ENCODE measurements around the gene OR4D11. TPM values are rescaled to one million over a fixed set of nuclear protein-coding genes. Genes with fewer than 3 reads are reported as not detected.
A peak's percentile ranks its signal among the peaks of the same experiment; 100 is the strongest.
"Not testable (repeated sequence)": the region's sequence is repeated elsewhere in the genome, so short reads cannot be mapped to it uniquely, and the experiment has no call there.

The OR4D11 gene
- total RNA-seq, 5 donors from 2014 or later (not counting 1 experiment from before 2014, with no cell fraction given), result not detected

DNA sequence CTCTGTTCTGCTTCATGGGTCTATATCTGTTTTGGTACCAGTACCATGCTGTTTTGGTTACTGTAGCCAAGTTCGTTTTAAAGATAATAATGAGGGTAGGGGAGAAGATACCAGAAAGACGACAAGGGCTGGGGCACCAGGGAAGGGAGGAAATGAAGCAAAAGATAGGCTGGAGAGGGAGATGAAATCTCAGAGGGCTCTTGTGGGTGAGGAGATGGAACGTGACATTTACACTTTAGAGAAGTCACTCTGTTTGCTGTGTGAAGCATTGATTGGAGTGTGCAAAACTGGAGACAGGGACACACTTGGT, 41.4 kb downstream of the OR4D11 start:
- Mint-ChIP-seq H3K27me3 (no peaks in the 10 kb centered on the region), H3K4me1 (peaks cover 0 to 10% (median 7%) of the 10 kb centered on the region in 3 donors), H3K36me3 (no peaks in the 10 kb centered on the region), H3K4me3 (no peak overlapping the region), H3K27ac (no peak overlapping the region), H3K9me3 (no peaks in the 10 kb centered on the region)
- Histone ChIP-seq H3K36me3 (ENCODE audit: control insufficient read depth in 2 of 2, extremely low read depth in 1 of 2, insufficient read depth in 1 of 2, low read length in 1 of 2) (no peaks in the 10 kb centered on the region), H3K4me1 (ENCODE audit: control insufficient read depth in 1 of 2, extremely low read depth in 1 of 2, insufficient read depth in 2 of 2, low read length in 2 of 2) (peaks cover 0 to 1% of the 10 kb centered on the region in 2 experiments), H3K27me3 (replicated peaks in 1 of 2; ENCODE audit: control insufficient read depth in 2 of 2, extremely low read depth in 1 of 2, insufficient read depth in 2 of 2, low read length in 1 of 2) (peaks cover 0 to 3% of the 10 kb centered on the region in 2 experiments), H3K27ac (ENCODE audit: low read length) (no peak overlapping the region), H3K4me3 (ENCODE audit: control insufficient read depth in 1 of 2, extremely low read depth in 1 of 2, low read length in 1 of 2) (no peak overlapping the region), H3K9me3 (no peaks in the 10 kb centered on the region)
- ChIA-PET CTCF (no interaction called here), POLR2A (no interaction called here)
- no peak for ATAC-seq (replicated peaks in 1 of 4)
- 80% methylated on average over 3 of the region's 3 CpGs for WGBS (ENCODE audit: insufficient coverage)
- DNase-seq, result no peak

DNA sequence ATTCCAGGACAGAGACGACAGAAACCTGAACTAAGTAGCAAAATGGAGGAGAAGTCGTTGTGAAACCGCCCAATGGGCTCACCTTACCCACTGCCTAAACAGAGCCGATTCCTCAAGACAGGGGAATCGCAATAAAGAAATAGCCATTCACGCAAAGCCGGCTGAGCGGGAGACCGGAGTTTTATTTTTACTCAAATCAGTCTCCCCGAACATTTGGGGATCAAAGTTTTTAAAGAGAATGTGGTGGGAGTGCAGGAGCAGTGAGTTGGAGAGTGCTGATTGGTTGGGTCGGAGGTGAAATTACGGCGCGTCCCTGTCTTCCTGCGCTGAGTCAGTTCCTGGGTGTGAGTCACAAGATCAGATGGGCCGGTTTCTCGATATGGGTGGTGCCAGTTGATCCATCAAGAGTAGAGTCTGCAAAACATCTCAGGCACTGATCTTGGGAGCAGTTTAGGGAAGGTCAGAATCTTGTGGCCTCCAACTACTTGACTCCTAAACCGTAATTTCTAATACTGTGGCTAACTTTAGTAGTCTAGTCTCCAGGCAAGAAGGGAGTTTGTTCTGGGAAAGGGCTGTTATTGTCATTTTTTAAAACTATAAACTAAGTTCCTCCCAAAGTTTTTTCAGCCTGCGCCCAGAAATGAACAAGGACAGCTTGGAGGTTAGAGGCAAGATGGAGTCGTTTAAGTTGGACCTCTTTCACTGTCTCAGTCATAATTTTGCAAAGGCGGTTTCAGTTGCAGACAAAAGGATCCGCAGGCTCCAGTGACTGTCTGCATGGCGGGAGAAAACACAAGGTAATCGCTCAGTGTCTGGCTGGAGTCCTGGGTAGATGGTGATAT, 42.0 kb downstream of the OR4D11 start:
- Histone ChIP-seq H3K27ac (ENCODE audit: low read length) (no peak overlapping the region), H3K9me3 (no peaks in the 10 kb centered on the region), H3K4me3 (ENCODE audit: control insufficient read depth in 1 of 2, extremely low read depth in 1 of 2, low read length in 1 of 2) (no peak overlapping the region), H3K36me3 (ENCODE audit: control insufficient read depth in 2 of 2, extremely low read depth in 1 of 2, insufficient read depth in 1 of 2, low read length in 1 of 2) (no peaks in the 10 kb centered on the region), H3K4me1 (ENCODE audit: control insufficient read depth in 1 of 2, extremely low read depth in 1 of 2, insufficient read depth in 2 of 2, low read length in 2 of 2) (peaks cover 0 to 5% of the 10 kb centered on the region in 2 experiments), H3K27me3 (replicated peaks in 1 of 2; ENCODE audit: control insufficient read depth in 2 of 2, extremely low read depth in 1 of 2, insufficient read depth in 2 of 2, low read length in 1 of 2) (peaks cover 0 to 3% of the 10 kb centered on the region in 2 experiments)
- Mint-ChIP-seq H3K36me3 (no peaks in the 10 kb centered on the region), H3K4me3 (no peak overlapping the region), H3K27ac (no peak overlapping the region), H3K4me1 (peaks cover 3 to 12% (median 7%) of the 10 kb centered on the region in 3 donors), H3K27me3 (no peaks in the 10 kb centered on the region), H3K9me3 (no peaks in the 10 kb centered on the region)
- ATAC-seq (replicated peaks in 1 of 4) (no peak), DNase-seq (no peak)
- WGBS (ENCODE audit: insufficient coverage), result 87% methylated on average over 7 of the region's 24 CpGs
- CTCF ChIA-PET, result no interaction called here
- POLR2A ChIA-PET, result no interaction called here

DNA sequence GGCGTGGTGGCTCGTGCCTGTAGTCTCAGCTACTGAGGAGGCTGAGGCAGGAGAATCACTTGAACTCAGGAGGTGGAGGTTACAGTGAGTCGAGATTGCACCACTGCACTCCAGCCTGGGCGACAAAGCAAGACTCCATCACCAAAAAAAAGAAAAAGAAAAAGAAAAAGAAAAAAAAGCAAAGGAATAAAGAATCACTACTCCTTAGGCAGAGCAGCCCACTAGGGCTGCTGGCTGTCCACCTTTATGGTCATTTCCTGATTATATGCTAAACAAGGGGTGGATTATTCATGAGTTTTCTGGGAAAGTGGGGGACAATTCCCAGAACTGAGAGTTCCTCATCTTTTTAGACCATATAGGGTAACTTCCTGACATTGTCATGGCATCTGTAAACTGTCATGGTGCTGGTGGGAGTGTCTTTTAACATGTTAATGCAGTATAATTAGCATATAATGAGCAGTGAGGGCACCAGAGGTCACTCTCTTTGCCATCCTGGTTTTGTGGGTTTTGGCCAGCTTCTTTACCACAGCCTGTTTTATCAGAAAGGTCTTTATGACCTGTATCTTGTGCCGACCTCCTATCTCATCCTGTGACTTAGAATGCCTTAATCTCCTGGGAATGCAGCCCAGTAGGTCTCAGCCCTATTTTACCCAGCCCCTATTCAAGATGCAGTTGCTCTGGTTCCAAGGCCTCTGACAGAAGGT, 44.4 kb downstream of the OR4D11 start:
- H3K36me3 Mint-ChIP-seq; DNase-seq; H3K36me3 ChIP-seq (ENCODE audit: control insufficient read depth in 2 of 2, extremely low read depth in 1 of 2, insufficient read depth in 1 of 2, low read length in 1 of 2); H3K27me3 ChIP-seq (replicated peaks in 1 of 2; ENCODE audit: control insufficient read depth in 2 of 2, extremely low read depth in 1 of 2, insufficient read depth in 2 of 2, low read length in 1 of 2); H3K4me3 Mint-ChIP-seq; ATAC-seq (replicated peaks in 1 of 4); H3K4me3 ChIP-seq (ENCODE audit: control insufficient read depth in 1 of 2, extremely low read depth in 1 of 2, low read length in 1 of 2); H3K9me3 ChIP-seq; CTCF ChIA-PET; POLR2A ChIA-PET; H3K27ac ChIP-seq (ENCODE audit: low read length); H3K27me3 Mint-ChIP-seq; H3K27ac Mint-ChIP-seq; H3K9me3 Mint-ChIP-seq: not testable (repeated sequence)
- WGBS (ENCODE audit: insufficient coverage), result 71% methylated on average over 1 of the region's 5 CpGs
- peaks cover 8 to 14% of the 10 kb centered on the region in 2 experiments for H3K4me1 ChIP-seq (ENCODE audit: control insufficient read depth in 1 of 2, extremely low read depth in 1 of 2, insufficient read depth in 2 of 2, low read length in 2 of 2)
- H3K4me1 Mint-ChIP-seq, result peaks cover 20 to 28% (median 22%) of the 10 kb centered on the region in 3 donors

DNA sequence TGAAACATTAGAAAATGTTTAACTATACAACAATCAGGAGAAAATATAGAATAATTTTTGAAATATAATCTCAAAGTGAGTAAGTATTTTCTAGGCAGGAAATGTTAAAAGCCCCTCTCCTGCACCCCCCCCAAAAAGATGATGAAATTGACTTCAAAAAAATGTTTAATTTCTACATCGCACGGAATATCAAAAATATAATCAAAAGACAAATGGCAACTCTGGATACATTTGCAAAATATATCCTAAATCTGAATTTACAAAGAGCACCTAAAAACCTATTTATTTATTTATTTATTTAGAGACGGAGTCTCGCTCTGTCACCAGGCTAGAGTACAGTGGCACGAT, 44.9 kb downstream of the OR4D11 start:
- H3K4me3 ChIP-seq (ENCODE audit: control insufficient read depth in 1 of 2, extremely low read depth in 1 of 2, low read length in 1 of 2), result no peak overlapping the region
- POLR2A ChIA-PET, result no interaction called here
- CTCF ChIA-PET, result no interaction called here
- H3K27me3 ChIP-seq (replicated peaks in 1 of 2; ENCODE audit: control insufficient read depth in 2 of 2, extremely low read depth in 1 of 2, insufficient read depth in 2 of 2, low read length in 1 of 2), result peaks cover 0 to 3% of the 10 kb centered on the region in 2 experiments
- Mint-ChIP-seq H3K9me3 (no peaks in the 10 kb centered on the region), H3K4me3 (peak overlapping the region in 1 of 3 donors; percentile 89), H3K36me3 (peaks cover 3% of the 10 kb centered on the region), H3K4me1 (peaks cover 20 to 30% (median 24%) of the 10 kb centered on the region in 3 donors), H3K27me3 (peaks cover 0 to 7% of the 10 kb centered on the region in 2 donors), H3K27ac (no peak overlapping the region)
- no peaks in the 10 kb centered on the region for H3K9me3 ChIP-seq
- peaks cover 8 to 14% of the 10 kb centered on the region in 2 experiments for H3K4me1 ChIP-seq (ENCODE audit: control insufficient read depth in 1 of 2, extremely low read depth in 1 of 2, insufficient read depth in 2 of 2, low read length in 2 of 2)
- no peaks in the 10 kb centered on the region for H3K36me3 ChIP-seq (ENCODE audit: control insufficient read depth in 2 of 2, extremely low read depth in 1 of 2, insufficient read depth in 1 of 2, low read length in 1 of 2)
- ATAC-seq (replicated peaks in 1 of 4) (no peak), DNase-seq (no peak)
- H3K27ac ChIP-seq (ENCODE audit: low read length), result no peak overlapping the region
- WGBS (ENCODE audit: insufficient coverage), result no CpG with 5 or more reads among the region's 5 CpGs

DNA sequence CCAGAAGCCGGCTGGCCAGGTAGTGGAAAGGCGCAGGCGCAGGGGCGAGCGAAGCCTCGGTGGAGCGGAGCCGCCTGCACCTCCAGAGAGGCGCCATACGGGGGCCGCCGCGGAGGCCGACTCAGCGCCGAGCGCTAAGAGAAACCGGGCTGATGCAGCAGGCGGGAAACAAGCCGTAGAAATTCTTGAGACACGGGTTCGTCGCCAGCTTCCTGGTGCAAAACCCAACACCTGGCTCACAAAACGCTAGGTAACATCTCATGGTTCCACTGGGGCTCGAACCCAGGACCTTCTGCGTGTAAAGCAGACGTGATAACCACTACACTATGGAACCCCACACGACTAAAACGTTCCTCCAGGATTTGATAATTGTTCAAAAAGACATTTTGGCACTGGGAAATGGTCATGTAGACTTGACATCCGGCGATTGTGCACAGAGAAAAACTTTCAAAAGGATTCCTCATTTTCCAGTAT, 47.0 kb downstream of the OR4D11 start:
- Histone ChIP-seq H3K4me1 (ENCODE audit: control insufficient read depth in 1 of 2, extremely low read depth in 1 of 2, insufficient read depth in 2 of 2, low read length in 2 of 2) (peaks cover 8 to 15% of the 10 kb centered on the region in 2 experiments), H3K36me3 (ENCODE audit: control insufficient read depth in 2 of 2, extremely low read depth in 1 of 2, insufficient read depth in 1 of 2, low read length in 1 of 2) (no peaks in the 10 kb centered on the region), H3K9me3 (no peaks in the 10 kb centered on the region), H3K4me3 (ENCODE audit: control insufficient read depth in 1 of 2, extremely low read depth in 1 of 2, low read length in 1 of 2) (peak overlapping the region; percentile 73 to 90), H3K27ac (ENCODE audit: low read length) (peak overlapping the region; percentile 55), H3K27me3 (replicated peaks in 1 of 2; ENCODE audit: control insufficient read depth in 2 of 2, extremely low read depth in 1 of 2, insufficient read depth in 2 of 2, low read length in 1 of 2) (no peaks in the 10 kb centered on the region)
- DNase-seq (peak; percentile 70 to 91 (median 82)), ATAC-seq (replicated peaks in 1 of 4) (peak; percentile 87 to 94 (median 92))
- Mint-ChIP-seq H3K4me1 (peaks cover 21 to 30% (median 25%) of the 10 kb centered on the region in 3 donors), H3K9me3 (no peaks in the 10 kb centered on the region), H3K27me3 (peaks cover 0 to 7% of the 10 kb centered on the region in 2 donors), H3K4me3 (peak overlapping the region; percentile 85 to 89 (median 87)), H3K36me3 (peaks cover 3% of the 10 kb centered on the region), H3K27ac (peak overlapping the region; percentile 90 to 92)
- CTCF ChIA-PET, result interaction anchor here (0.6 to 2.3 kb wide), 5 partner anchors 10 to 60 kb away, joined by 3 to 17 read pairs (median 9); no protein-coding TSS in a partner anchor
- POLR2A ChIA-PET, result interaction anchor here in 1 of 2 donors (1.7 kb wide), 1 partner anchor 66 kb away, joined by 4 read pairs; no protein-coding TSS in a partner anchor
- WGBS (ENCODE audit: insufficient coverage), result under 1% methylated on average over 30 of the region's 31 CpGs

Measured in T-cell (primary cell).